ENCODE measurements around the gene ARID2.

DNA sequence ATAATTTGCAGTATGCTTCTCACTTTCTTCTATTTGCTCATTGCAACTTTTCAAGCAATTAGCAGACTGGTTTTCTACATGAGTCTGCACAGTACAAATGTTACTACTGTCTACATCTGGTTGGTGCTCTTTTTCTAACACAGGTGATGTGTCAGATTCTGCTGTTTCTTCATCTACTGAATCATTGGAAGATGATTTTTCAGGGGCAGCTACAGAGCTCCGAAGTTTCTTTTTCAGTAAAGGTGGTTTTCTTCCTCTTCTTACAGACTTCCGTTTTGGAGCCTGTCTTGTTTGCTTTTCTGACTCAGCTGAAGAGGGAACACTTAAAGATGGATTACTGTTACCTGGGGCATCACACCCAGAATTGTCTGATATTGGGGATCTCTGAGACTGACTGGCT, 198.8 kb downstream of the ARID2 start:
- TF ChIP-seq, protein P1, sequence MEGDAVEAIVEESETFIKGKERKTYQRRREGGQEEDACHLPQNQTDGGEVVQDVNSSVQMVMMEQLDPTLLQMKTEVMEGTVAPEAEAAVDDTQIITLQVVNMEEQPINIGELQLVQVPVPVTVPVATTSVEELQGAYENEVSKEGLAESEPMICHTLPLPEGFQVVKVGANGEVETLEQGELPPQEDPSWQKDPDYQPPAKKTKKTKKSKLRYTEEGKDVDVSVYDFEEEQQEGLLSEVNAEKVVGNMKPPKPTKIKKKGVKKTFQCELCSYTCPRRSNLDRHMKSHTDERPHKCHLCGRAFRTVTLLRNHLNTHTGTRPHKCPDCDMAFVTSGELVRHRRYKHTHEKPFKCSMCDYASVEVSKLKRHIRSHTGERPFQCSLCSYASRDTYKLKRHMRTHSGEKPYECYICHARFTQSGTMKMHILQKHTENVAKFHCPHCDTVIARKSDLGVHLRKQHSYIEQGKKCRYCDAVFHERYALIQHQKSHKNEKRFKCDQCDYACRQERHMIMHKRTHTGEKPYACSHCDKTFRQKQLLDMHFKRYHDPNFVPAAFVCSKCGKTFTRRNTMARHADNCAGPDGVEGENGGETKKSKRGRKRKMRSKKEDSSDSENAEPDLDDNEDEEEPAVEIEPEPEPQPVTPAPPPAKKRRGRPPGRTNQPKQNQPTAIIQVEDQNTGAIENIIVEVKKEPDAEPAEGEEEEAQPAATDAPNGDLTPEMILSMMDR (conservative IDR thresholded peaks at IDR 0.05; ENCODE audit: low read depth in 2 of 2) = no peak
- TF ChIP-seq POLR2AphosphoS5 (IDR thresholded peaks at IDR 0.05; ENCODE audit: low read depth) (no peak), EZH2 (IDR thresholded peaks at IDR 0.05; ENCODE audit: low read depth, unreplicated experiment) (no peak), EZH2phosphoT487 (IDR thresholded peaks at IDR 0.05; ENCODE audit: unreplicated experiment) (no peak), JUNB (IDR thresholded peaks at IDR 0.05; ENCODE audit: unreplicated experiment) (no peak)
- TF ChIP-seq, protein P2, sequence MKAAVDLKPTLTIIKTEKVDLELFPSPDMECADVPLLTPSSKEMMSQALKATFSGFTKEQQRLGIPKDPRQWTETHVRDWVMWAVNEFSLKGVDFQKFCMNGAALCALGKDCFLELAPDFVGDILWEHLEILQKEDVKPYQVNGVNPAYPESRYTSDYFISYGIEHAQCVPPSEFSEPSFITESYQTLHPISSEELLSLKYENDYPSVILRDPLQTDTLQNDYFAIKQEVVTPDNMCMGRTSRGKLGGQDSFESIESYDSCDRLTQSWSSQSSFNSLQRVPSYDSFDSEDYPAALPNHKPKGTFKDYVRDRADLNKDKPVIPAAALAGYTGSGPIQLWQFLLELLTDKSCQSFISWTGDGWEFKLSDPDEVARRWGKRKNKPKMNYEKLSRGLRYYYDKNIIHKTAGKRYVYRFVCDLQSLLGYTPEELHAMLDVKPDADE (IDR thresholded peaks at IDR 0.05) = no peak
- TF ChIP-seq, protein P3, sequence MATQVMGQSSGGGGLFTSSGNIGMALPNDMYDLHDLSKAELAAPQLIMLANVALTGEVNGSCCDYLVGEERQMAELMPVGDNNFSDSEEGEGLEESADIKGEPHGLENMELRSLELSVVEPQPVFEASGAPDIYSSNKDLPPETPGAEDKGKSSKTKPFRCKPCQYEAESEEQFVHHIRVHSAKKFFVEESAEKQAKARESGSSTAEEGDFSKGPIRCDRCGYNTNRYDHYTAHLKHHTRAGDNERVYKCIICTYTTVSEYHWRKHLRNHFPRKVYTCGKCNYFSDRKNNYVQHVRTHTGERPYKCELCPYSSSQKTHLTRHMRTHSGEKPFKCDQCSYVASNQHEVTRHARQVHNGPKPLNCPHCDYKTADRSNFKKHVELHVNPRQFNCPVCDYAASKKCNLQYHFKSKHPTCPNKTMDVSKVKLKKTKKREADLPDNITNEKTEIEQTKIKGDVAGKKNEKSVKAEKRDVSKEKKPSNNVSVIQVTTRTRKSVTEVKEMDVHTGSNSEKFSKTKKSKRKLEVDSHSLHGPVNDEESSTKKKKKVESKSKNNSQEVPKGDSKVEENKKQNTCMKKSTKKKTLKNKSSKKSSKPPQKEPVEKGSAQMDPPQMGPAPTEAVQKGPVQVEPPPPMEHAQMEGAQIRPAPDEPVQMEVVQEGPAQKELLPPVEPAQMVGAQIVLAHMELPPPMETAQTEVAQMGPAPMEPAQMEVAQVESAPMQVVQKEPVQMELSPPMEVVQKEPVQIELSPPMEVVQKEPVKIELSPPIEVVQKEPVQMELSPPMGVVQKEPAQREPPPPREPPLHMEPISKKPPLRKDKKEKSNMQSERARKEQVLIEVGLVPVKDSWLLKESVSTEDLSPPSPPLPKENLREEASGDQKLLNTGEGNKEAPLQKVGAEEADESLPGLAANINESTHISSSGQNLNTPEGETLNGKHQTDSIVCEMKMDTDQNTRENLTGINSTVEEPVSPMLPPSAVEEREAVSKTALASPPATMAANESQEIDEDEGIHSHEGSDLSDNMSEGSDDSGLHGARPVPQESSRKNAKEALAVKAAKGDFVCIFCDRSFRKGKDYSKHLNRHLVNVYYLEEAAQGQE (IDR thresholded peaks at IDR 0.05; ENCODE audit: unreplicated experiment) = no peak
